GM12875 (cell line): ENCODE results near the gene RAD9A.

Experiments used
- H3K4me3 ChIP-seq: one replicate; pipeline ENCODE4 v1.5.1; 2011; ENCODE audit warnings: low read depth, low read length, control low read depth
- TF ChIP-seq, protein P1 (sequence below): IDR thresholded peaks from 2 replicates; pipeline ENCODE4 v1.5.1; 2011; ENCODE audit warnings: low read depth, mild to moderate bottlenecking, control low read depth, inconsistent platforms, low read length, moderate library complexity, borderline replicate concordance; ENCODE audit not compliant: insufficient read depth

Gene RAD9A

GRCh38 chr11:67409781-67410368 lies 18.1 kb downstream of the RAD9A start:
- TF ChIP-seq, protein P1, sequence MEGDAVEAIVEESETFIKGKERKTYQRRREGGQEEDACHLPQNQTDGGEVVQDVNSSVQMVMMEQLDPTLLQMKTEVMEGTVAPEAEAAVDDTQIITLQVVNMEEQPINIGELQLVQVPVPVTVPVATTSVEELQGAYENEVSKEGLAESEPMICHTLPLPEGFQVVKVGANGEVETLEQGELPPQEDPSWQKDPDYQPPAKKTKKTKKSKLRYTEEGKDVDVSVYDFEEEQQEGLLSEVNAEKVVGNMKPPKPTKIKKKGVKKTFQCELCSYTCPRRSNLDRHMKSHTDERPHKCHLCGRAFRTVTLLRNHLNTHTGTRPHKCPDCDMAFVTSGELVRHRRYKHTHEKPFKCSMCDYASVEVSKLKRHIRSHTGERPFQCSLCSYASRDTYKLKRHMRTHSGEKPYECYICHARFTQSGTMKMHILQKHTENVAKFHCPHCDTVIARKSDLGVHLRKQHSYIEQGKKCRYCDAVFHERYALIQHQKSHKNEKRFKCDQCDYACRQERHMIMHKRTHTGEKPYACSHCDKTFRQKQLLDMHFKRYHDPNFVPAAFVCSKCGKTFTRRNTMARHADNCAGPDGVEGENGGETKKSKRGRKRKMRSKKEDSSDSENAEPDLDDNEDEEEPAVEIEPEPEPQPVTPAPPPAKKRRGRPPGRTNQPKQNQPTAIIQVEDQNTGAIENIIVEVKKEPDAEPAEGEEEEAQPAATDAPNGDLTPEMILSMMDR = no peak
- H3K4me3 ChIP-seq = peak overlapping the region; percentile 49

DNA sequence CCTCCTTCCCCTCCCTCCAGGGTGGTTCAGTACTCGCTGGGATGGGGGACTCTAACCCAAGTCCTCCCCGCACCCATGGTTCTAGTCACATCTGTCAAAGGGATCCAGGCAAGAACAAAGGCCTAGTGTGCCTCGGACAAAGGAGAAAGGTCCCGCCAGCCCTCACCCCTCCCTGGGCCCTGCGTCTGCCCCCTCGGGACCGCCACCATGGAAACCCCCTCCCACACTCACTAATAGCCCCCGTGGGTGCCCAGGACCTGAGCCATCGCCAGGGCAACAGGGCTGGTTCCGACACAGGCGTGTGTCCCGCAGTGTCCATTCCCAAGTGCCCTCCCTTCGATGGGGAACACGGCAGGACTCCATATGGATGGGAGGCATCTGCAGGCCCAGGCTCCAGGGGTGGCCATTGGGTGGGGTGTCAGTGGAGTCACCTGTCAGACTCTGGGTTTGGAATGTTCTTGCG lies 18.6 kb downstream of the RAD9A start:
- H3K4me3 ChIP-seq = no peak overlapping the region
- TF ChIP-seq, protein P1 = no peak

GRCh38 chr11:67410984-67411784 lies 19.4 kb downstream of the RAD9A start:
- TF ChIP-seq, protein P1 = no peak
- no peak overlapping the region for H3K4me3 ChIP-seq

- no peak overlapping the region for H3K4me3 ChIP-seq
- TF ChIP-seq, protein P1 = no peak
Measured at GRCh38 chr11:67411785-67412152, 20.0 kb downstream of the RAD9A start.

GRCh38 chr11:67412495-67413179 lies 20.9 kb downstream of the RAD9A start:
- no peak overlapping the region for H3K4me3 ChIP-seq
- TF ChIP-seq, protein P1 = no peak

DNA sequence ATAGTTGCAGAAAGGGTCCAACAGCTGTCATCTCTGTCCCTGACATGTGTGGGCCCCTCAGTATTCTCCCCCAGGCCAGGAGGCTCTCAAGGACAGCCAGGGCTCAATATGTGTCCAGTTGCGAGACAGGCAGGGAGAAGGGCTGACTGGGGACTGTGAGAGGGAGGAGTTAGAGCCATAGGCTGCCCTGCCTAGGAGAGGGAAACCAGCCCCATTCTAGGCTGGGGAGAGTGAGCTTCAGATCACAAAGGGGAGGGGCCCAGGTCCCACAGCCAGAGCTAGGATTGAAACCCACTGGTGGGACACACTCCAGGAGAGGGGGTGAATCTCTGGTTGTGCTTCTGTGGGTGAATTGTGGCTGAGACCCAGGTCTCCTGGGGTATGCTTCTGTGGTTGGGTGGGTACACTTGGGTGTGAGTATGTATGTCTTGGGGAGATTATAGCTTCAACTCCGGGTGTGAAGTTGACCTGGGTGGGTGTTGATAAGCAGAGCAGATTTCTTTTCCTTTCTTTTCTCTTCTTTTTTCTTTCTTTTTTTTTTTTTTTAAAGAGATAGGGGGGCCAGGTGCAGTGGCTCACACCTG lies 21.6 kb downstream of the RAD9A start:
- no peak overlapping the region for H3K4me3 ChIP-seq
- TF ChIP-seq, protein P1 = no peak
